HG03280 (cell line): ENCODE results near the gene TCTN3.
"Not testable (repeated sequence)": the region's sequence is repeated elsewhere in the genome, so short reads cannot be mapped to it uniquely, and the experiment has no call there.

Experiments used
- ATAC-seq: cut with Tn5 transposase; IDR thresholded peaks from one replicate; pipeline ENCODE4 v1.9.1; 2021; ENCODE audit warnings: mild to moderate bottlenecking, moderate library complexity; ENCODE audit not compliant: unreplicated experiment

Gene TCTN3

GRCh38 chr10:95637140-95637539 lies 56.6 kb downstream of the TCTN3 start:
- no peak for ATAC-seq

DNA sequence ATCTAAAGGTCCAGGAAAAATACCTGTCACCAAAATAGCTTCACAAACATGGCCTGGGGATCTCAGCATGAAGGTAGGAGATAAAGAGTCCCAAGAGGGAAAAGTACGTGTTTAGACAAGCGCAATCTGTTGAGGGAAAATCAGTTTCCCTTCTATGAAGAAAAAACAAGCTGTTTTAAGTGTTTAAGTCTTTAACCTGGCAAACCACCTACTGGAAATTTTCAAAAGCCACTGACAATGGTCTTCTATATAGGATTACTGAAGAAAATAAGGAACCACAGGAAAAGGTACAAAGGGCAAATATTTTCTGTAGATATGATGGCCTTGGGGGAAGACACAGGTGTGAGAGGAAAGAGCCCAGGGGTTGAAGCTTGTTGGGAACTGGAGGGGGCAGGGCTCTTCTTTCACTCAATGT lies 58.4 kb downstream of the TCTN3 start:
- ATAC-seq, result no peak

DNA sequence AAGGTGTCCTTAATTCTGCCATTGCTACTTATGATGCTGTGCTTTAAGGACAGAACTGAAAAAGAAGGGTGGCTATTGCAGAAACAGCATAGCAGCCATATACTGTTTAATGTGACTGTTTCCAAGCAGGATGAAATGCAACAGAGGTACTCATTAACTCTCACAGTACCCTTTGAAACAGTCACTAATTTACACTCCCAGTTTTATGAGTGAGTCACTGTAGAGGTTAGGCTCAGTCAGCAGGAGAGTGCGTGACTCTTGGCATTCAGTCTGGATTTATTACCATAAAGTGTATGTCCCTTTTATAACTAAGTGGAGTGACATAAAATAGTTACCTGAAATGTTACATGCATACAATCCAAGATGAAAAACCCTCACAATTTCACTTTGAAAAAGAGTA lies 64.9 kb downstream of the TCTN3 start:
- ATAC-seq, result no peak

GRCh38 chr10:95626500-95626899 lies 67.2 kb downstream of the TCTN3 start:
- ATAC-seq, result no peak

DNA sequence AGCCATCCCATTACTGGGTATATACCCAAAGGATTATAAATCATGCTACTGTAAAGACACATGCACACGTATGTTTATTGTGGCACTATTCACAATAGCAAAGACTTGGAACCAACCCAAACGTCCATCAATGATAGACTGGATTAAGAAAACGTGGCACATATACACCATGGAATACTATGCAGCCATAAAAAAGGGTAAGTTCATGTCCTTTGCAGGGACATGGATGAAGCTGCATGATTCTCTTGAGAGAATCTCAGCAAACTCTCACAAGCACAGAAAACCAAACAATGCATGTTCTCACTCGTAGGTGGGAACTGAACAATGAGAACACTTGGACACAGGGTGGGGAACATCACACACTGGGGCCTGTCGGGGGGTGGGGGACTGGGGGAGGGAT lies 73.3 kb downstream of the TCTN3 start:
- ATAC-seq, result not testable (repeated sequence)

DNA sequence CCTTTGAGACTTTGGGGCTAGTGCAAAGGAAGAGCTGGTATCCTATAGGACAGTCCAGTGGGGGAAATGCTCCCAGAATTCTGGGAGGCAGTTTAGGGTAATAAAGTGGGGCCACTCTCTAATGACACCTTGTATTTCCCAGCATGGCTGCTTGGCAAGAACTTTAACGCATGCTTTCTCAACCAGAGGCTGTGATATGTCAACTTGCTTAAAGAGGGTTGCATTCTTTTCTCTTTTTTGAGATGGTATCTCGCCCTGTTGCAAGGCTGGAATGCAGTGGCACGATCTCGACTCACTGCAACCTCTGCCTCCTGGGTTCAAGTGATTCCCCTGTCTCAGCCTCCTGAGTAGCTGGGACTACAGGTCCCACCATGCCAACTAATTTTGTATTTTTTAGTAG lies 75.6 kb downstream of the TCTN3 start:
- no peak for ATAC-seq

DNA sequence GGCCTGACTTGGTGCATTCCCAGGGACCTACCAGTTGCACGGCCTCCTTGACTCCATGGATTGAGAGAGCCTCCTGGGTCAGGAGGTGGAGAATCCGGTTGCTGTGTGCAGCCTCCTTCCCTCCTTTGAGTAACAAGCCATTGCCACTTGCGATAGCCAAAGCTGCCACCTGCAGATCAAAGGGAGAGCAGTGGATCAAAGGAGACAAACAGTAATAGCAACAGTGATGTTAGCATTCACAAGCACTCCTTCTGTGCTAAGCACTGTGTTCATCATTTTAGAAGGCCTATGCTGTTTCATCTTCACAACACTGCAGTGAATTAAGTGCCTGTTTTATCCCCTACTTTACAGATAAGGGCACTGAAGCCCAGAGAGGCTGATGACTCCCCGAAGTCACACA lies 77.3 kb downstream of the TCTN3 start:
- ATAC-seq, result no peak
